HCT116 (cell line): ENCODE measurements around the gene EFL1. TPM values are rescaled to one million over a fixed set of nuclear protein-coding genes. Genes with fewer than 3 reads are reported as not detected.

Experiments used
- ATAC-seq: fragments of 200-7000 bp; cut with Tn5 transposase; 2 replicates; pipeline ENCODE4 v1.9.1; 2020; ENCODE audit warnings: mild to moderate bottlenecking, moderate library complexity
- BruUV-seq: library from RNA; stranded (reverse); fragments of 400-500 nt; replicated peaks from 2 replicates; lab custom pipeline; 2021; lab: Mats Ljungman, UMichigan
- CTCF ChIA-PET: fragments of 300-600 bp; sonication (Branson Sonifier 250); formaldehyde crosslinking; loops from one replicate; lab custom pipeline; 2021; ENCODE audit warnings: antibody characterized with exemption; lab: Charles Lee
- POLR2A ChIA-PET: fragments of 300-600, 350-600 bp; sonication (Branson Sonifier 250); formaldehyde crosslinking; loops from one replicate; lab custom pipeline; 2021; ENCODE audit warnings: antibody characterized with exemption; lab: Charles Lee
- RAD21 ChIA-PET, 2 experiments: fragments of 300-600 bp; sonication (Branson Sonifier 250); formaldehyde crosslinking; loops; one replicate each; lab custom pipeline; 2023; ENCODE audit warnings: low total read pairs in 2 of 2; ENCODE audit not compliant: uncharacterized antibody in 2 of 2, unreplicated experiment in 2 of 2, low non-redundant PET in 1 of 2; lab: Charles Lee
- DNase-seq: peaks from one replicate; pipeline ENCODE4 v3.0.0-alpha.2; 2010; ENCODE audit warnings: low read depth, low spot score
- H2AFZ ChIP-seq: fragments of 200-600 bp; shearing (Covaris generic), sonication (generic); 2 replicates; pipeline ENCODE4 v1.6.1; 2017; ENCODE audit warnings: low read depth, mixed run types, mixed read lengths, antibody characterized with exemption, low read length; ENCODE audit not compliant: poor library complexity, severe bottlenecking
- H3K27ac ChIP-seq: 2 replicates; pipeline ENCODE4 v1.5.1; 2012; ENCODE audit warnings: low read depth, low read length
- H3K27me3 ChIP-seq: fragments of 200-600 bp; sonication (generic); 2 replicates; pipeline ENCODE4 v1.6.1; 2016; ENCODE audit warnings: mixed run types, low read length, mixed read lengths; ENCODE audit not compliant: insufficient read depth
- H3K36me3 ChIP-seq, 2 experiments: fragments of 200-500 bp in 1 of 2; fragments of 200-600 bp in 1 of 2; sonication (Bioruptor generic) in 1 of 2; sonication (generic) in 1 of 2; 2 replicates each; pipeline versions ENCODE4 v1.5.1 to v1.6.1; 2014 to 2016; ENCODE audit warnings: low read length in 2 of 2, inconsistent platforms in 1 of 2, mixed read lengths in 1 of 2, mixed run types in 1 of 2; ENCODE audit not compliant: insufficient read depth in 2 of 2, control insufficient read depth in 1 of 2
- H3K4me1 ChIP-seq, 2 experiments: fragments of 200-600 bp in 1 of 2; sonication (generic) in 1 of 2; 2 replicates each; pipeline versions ENCODE4 v1.5.1 to v1.6.1; 2012 to 2017; ENCODE audit warnings: low read length in 2 of 2, inconsistent platforms in 1 of 2, mild to moderate bottlenecking in 1 of 2, mixed read lengths in 1 of 2, mixed run types in 1 of 2, moderate library complexity in 1 of 2; ENCODE audit not compliant: insufficient read depth in 2 of 2, control insufficient read depth in 1 of 2
- H3K4me2 ChIP-seq: fragments of 200-600 bp; sonication (generic); 2 replicates; pipeline ENCODE4 v1.6.1; 2017; ENCODE audit warnings: mixed run types, low read length, mixed read lengths
- H3K4me3 ChIP-seq, 2 experiments: fragments of 200-600 bp in 1 of 2; sonication (generic) in 1 of 2; replicated peaks in 1 of 2; 2 replicates each; pipeline ENCODE4 v1.5.1; 2011 to 2016; ENCODE audit warnings: low read length in 2 of 2, control low read depth in 1 of 2, low read depth in 1 of 2, mild to moderate bottlenecking in 1 of 2, mixed read lengths in 1 of 2, mixed run types in 1 of 2
- H3K79me2 ChIP-seq: fragments of 200-600 bp; sonication (generic); 2 replicates; pipeline ENCODE4 v1.6.1; 2017; ENCODE audit warnings: mild to moderate bottlenecking, mixed run types, low read length, moderate library complexity, mixed read lengths; ENCODE audit not compliant: insufficient read depth
- H3K9ac ChIP-seq: fragments of 200-600 bp; sonication (generic); 2 replicates; pipeline ENCODE4 v1.6.1; 2016; ENCODE audit warnings: low read length, mixed read lengths
- H3K9me2 ChIP-seq: fragments of 200-600 bp; sonication (generic), shearing (Covaris generic); 2 replicates; pipeline ENCODE4 v1.6.1; 2017; ENCODE audit warnings: mixed run types, mild to moderate bottlenecking, moderate library complexity; ENCODE audit not compliant: insufficient read depth
- H3K9me3 ChIP-seq, 2 experiments: fragments of 200-500 bp in 1 of 2; fragments of 200-600 bp in 1 of 2; sonication (Bioruptor generic) in 1 of 2; sonication (generic) in 1 of 2; 2 replicates each; pipeline ENCODE4 v1.6.1; 2014 to 2017; ENCODE audit warnings: low read length in 2 of 2, mixed read lengths in 2 of 2, inconsistent platforms in 1 of 2, low read depth in 1 of 2, mild to moderate bottlenecking in 1 of 2, mixed run types in 1 of 2, moderate library complexity in 1 of 2; ENCODE audit not compliant: control insufficient read depth in 1 of 2, insufficient read depth in 1 of 2
- H4K20me1 ChIP-seq: fragments of 200-600 bp; sonication (generic), shearing (Covaris generic); 2 replicates; pipeline ENCODE4 v1.6.1; 2017; ENCODE audit warnings: mixed run types, mild to moderate bottlenecking, moderate library complexity; ENCODE audit not compliant: insufficient read depth
- CEBPB ChIP-seq: IDR thresholded peaks from 2 replicates; pipeline ENCODE4 v1.6.1; 2012; ENCODE audit warnings: low read depth
- ELF1 ChIP-seq: IDR thresholded peaks from 2 replicates; pipeline ENCODE4 v1.6.1; 2012; ENCODE audit warnings: low read depth, borderline replicate concordance
- EZH2 ChIP-seq: fragments of 200-600 bp; sonication (generic); IDR thresholded peaks from 2 replicates; pipeline ENCODE4 v1.6.1; 2017; ENCODE audit warnings: antibody characterized with exemption, mixed run types
- EZH2phosphoT487 ChIP-seq: fragments of 200-600 bp; IDR thresholded peaks from 2 replicates; pipeline ENCODE4 v1.6.1; 2018; ENCODE audit warnings: antibody characterized with exemption, borderline replicate concordance
- FOSL1 ChIP-seq: IDR thresholded peaks from 2 replicates; pipeline ENCODE4 v1.6.1; 2012; ENCODE audit warnings: low read depth
- JUND ChIP-seq: IDR thresholded peaks from 2 replicates; pipeline ENCODE4 v1.6.1; 2012
- POLR2A ChIP-seq: IDR thresholded peaks from 2 replicates; pipeline ENCODE4 v1.7.0; 2011; ENCODE audit warnings: borderline replicate concordance; ENCODE audit not compliant: insufficient read depth, insufficient read length; ENCODE audit errors: extremely low read depth
- POLR2AphosphoS5 ChIP-seq: IDR thresholded peaks from 2 replicates; pipeline ENCODE4 v1.6.1; 2011; ENCODE audit warnings: mild to moderate bottlenecking, low read depth, low read length, moderate library complexity
- RAD21 ChIP-seq: IDR thresholded peaks from 2 replicates; pipeline ENCODE4 v1.6.1; 2012; ENCODE audit warnings: low read depth, mild to moderate bottlenecking
- SIN3A ChIP-seq: IDR thresholded peaks from 2 replicates; pipeline ENCODE4 v1.6.1; 2012; ENCODE audit warnings: low read depth
- SP1 ChIP-seq: IDR thresholded peaks from 2 replicates; pipeline ENCODE4 v1.6.1; 2012; ENCODE audit warnings: low read depth
- SRF ChIP-seq: IDR thresholded peaks from 2 replicates; pipeline ENCODE4 v1.6.1; 2012; ENCODE audit warnings: low read depth
- TCF7L2 ChIP-seq: IDR thresholded peaks from 2 replicates; pipeline ENCODE4 v1.7.0; 2011; ENCODE audit warnings: borderline replicate concordance, inconsistent platforms; ENCODE audit not compliant: insufficient read depth, insufficient read length; ENCODE audit errors: extremely low read depth
- YY1 ChIP-seq: IDR thresholded peaks from 2 replicates; pipeline ENCODE4 v1.6.1; 2011; ENCODE audit warnings: low read length, low read depth, moderate library complexity, mild to moderate bottlenecking; ENCODE audit not compliant: insufficient replicate concordance; ENCODE audit errors: extremely low read depth
- intact Hi-C: fragments of 100-400 bp; cut with micrococcal nuclease; formaldehyde crosslinking; loops from 2 replicates; pipeline ENCODE4 v1.10.0; 2022
- total RNA-seq: library from RNA; stranded (reverse); gene quantifications from one replicate; pipeline ENCODE4 v1.2.1, GENCODE V29; 2021; ENCODE audit not compliant: unreplicated experiment
- TF ChIP-seq, protein P1 (sequence below): IDR thresholded peaks from 2 replicates; pipeline ENCODE4 v1.6.1; 2012
- TF ChIP-seq, protein P2 (sequence below), 3 experiments: fragments of 200-600 bp in 1 of 3; sonication (generic) in 1 of 3; IDR thresholded peaks in 2 of 3; conservative IDR thresholded peaks in 1 of 3; 2 replicates each; pipeline ENCODE4 v1.5.1; 2012 to 2017; ENCODE audit warnings: low read depth in 2 of 3, low read length in 2 of 3, antibody characterized with exemption in 1 of 3, borderline replicate concordance in 1 of 3, control low read depth in 1 of 3, mild to moderate bottlenecking in 1 of 3, mixed read lengths in 1 of 3, mixed run types in 1 of 3, moderate library complexity in 1 of 3; ENCODE audit not compliant: insufficient read depth in 1 of 3
- TF ChIP-seq, protein P3 (sequence below): IDR thresholded peaks from 2 replicates; pipeline ENCODE4 v1.6.1; 2012; ENCODE audit warnings: low read depth
- TF ChIP-seq, protein P4 (sequence below): IDR thresholded peaks from 2 replicates; pipeline ENCODE4 v1.6.1; 2011; ENCODE audit warnings: mild to moderate bottlenecking, low read length, moderate library complexity; ENCODE audit not compliant: insufficient replicate concordance; ENCODE audit errors: extremely low read depth
- TF ChIP-seq, protein P5 (sequence below): IDR thresholded peaks from 2 replicates; pipeline ENCODE4 v1.6.1; 2012

The EFL1 gene
- total RNA-seq, 1 experiment from 2014 or later: 12.7 TPM

DNA sequence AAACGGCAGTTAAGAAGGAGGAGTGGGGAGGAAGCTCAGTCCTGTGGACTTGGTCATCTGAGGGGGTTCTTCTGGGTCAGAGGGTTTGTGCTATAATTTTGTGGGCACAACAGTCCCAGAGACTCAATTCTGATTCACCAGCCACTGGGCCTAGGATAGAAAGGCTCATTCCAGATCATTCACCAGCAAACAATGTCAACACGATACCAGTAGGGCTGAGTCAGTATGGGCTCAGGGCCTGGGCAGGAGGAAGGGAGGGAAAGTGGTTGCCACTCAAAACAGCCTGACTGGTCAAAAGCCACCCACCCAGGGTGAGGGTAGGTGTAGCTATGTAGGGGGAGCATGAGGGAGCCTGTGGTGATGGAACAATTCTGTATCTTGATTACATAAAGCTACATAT lies 129.8 kb downstream of the EFL1 start:
- no peaks in the 10 kb centered on the region; a peak in 2 of 4 replicates for H3K36me3 ChIP-seq
- no peaks in the 10 kb centered on the region for H3K27me3 ChIP-seq
- peaks cover 0 to 14% of the 10 kb centered on the region in 2 experiments; a peak in 2 of 4 replicates for H3K4me1 ChIP-seq
- intact Hi-C loops: no loop called here
- DNase-seq (no peak), ATAC-seq (peak; percentile 86)
- no peak overlapping the region for H2AFZ ChIP-seq
- no peaks in the 10 kb centered on the region for H4K20me1 ChIP-seq
- H3K9me2 ChIP-seq: no peaks in the 10 kb centered on the region
- no TSS peak for BruUV-seq
- no peak overlapping the region for H3K9ac ChIP-seq
- H3K4me3 ChIP-seq: no peak overlapping the region
- H3K27ac ChIP-seq: no peak overlapping the region
- no peaks in the 10 kb centered on the region for H3K9me3 ChIP-seq
- H3K4me2 ChIP-seq: peak overlapping the region; percentile 29
- TF ChIP-seq, protein P1, sequence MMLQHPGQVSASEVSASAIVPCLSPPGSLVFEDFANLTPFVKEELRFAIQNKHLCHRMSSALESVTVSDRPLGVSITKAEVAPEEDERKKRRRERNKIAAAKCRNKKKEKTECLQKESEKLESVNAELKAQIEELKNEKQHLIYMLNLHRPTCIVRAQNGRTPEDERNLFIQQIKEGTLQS: no peak
- TF ChIP-seq ELF1: no peak
- TF ChIP-seq, protein P2, sequence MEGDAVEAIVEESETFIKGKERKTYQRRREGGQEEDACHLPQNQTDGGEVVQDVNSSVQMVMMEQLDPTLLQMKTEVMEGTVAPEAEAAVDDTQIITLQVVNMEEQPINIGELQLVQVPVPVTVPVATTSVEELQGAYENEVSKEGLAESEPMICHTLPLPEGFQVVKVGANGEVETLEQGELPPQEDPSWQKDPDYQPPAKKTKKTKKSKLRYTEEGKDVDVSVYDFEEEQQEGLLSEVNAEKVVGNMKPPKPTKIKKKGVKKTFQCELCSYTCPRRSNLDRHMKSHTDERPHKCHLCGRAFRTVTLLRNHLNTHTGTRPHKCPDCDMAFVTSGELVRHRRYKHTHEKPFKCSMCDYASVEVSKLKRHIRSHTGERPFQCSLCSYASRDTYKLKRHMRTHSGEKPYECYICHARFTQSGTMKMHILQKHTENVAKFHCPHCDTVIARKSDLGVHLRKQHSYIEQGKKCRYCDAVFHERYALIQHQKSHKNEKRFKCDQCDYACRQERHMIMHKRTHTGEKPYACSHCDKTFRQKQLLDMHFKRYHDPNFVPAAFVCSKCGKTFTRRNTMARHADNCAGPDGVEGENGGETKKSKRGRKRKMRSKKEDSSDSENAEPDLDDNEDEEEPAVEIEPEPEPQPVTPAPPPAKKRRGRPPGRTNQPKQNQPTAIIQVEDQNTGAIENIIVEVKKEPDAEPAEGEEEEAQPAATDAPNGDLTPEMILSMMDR (IDR thresholded peaks at IDR 0.05 in 2 of 3, conservative IDR thresholded peaks at IDR 0.05 in 1 of 3; ENCODE audit: borderline replicate concordance in 1 of 3, insufficient read depth in 1 of 3, low read depth in 2 of 3, low read length in 2 of 3): no peak
- no peak for TF ChIP-seq CEBPB
- no peak for TF ChIP-seq YY1
- no peak for TF ChIP-seq POLR2A
- no peak for TF ChIP-seq RAD21
- peak; percentile 51 for TF ChIP-seq FOSL1
- no peak for TF ChIP-seq TCF7L2
- no peak for TF ChIP-seq SRF
- TF ChIP-seq, protein P3, sequence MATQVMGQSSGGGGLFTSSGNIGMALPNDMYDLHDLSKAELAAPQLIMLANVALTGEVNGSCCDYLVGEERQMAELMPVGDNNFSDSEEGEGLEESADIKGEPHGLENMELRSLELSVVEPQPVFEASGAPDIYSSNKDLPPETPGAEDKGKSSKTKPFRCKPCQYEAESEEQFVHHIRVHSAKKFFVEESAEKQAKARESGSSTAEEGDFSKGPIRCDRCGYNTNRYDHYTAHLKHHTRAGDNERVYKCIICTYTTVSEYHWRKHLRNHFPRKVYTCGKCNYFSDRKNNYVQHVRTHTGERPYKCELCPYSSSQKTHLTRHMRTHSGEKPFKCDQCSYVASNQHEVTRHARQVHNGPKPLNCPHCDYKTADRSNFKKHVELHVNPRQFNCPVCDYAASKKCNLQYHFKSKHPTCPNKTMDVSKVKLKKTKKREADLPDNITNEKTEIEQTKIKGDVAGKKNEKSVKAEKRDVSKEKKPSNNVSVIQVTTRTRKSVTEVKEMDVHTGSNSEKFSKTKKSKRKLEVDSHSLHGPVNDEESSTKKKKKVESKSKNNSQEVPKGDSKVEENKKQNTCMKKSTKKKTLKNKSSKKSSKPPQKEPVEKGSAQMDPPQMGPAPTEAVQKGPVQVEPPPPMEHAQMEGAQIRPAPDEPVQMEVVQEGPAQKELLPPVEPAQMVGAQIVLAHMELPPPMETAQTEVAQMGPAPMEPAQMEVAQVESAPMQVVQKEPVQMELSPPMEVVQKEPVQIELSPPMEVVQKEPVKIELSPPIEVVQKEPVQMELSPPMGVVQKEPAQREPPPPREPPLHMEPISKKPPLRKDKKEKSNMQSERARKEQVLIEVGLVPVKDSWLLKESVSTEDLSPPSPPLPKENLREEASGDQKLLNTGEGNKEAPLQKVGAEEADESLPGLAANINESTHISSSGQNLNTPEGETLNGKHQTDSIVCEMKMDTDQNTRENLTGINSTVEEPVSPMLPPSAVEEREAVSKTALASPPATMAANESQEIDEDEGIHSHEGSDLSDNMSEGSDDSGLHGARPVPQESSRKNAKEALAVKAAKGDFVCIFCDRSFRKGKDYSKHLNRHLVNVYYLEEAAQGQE: no peak
- TF ChIP-seq EZH2: no peak
- TF ChIP-seq, protein P4, sequence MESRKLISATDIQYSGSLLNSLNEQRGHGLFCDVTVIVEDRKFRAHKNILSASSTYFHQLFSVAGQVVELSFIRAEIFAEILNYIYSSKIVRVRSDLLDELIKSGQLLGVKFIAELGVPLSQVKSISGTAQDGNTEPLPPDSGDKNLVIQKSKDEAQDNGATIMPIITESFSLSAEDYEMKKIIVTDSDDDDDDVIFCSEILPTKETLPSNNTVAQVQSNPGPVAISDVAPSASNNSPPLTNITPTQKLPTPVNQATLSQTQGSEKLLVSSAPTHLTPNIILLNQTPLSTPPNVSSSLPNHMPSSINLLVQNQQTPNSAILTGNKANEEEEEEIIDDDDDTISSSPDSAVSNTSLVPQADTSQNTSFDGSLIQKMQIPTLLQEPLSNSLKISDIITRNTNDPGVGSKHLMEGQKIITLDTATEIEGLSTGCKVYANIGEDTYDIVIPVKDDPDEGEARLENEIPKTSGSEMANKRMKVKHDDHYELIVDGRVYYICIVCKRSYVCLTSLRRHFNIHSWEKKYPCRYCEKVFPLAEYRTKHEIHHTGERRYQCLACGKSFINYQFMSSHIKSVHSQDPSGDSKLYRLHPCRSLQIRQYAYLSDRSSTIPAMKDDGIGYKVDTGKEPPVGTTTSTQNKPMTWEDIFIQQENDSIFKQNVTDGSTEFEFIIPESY: no peak
- peak; percentile 23; the same call in 1 of the 2 replicates for TF ChIP-seq SP1
- peak; percentile 42; the same call in 1 of the 2 replicates for TF ChIP-seq JUND
- no peak for TF ChIP-seq EZH2phosphoT487
- TF ChIP-seq SIN3A: no peak
- no peak for TF ChIP-seq POLR2AphosphoS5
- TF ChIP-seq, protein P5, sequence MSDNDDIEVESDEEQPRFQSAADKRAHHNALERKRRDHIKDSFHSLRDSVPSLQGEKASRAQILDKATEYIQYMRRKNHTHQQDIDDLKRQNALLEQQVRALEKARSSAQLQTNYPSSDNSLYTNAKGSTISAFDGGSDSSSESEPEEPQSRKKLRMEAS: no peak
- H3K79me2 ChIP-seq: no peaks in the 10 kb centered on the region
- ChIA-PET CTCF (no interaction called here), RAD21 (no interaction called here), POLR2A (no interaction called here)
